Body of pancreas (tissue), 4 donors: ENCODE measurements around the gene PRDX6. TPM values are rescaled to one million over a fixed set of nuclear protein-coding genes. Genes with fewer than 3 reads are reported as not detected.

Experiments used
- ATAC-seq: fragments of 150-250 bp; one replicate; pipeline ENCODE4 v1.9.1; 2016
- DNase-seq, 4 donors: peaks; one replicate each; pipeline ENCODE4 v3.0.0-alpha.2; 2019
- H3K27ac ChIP-seq, 4 donors: fragments of 200-600 bp; sonication (generic); 1 replicate in 3 of 4; 2 replicates in 1 of 4; pipeline versions ENCODE4 v1.5.1 to v1.6.1; 2016 to 2019; ENCODE audit warnings: mild to moderate bottlenecking in 1 of 4, mixed read lengths in 1 of 4, moderate library complexity in 1 of 4
- H3K27me3 ChIP-seq, 2 donors: fragments of 200-600 bp; sonication (generic); one replicate each; pipeline ENCODE4 v1.6.0; 2016; ENCODE audit warnings: mild to moderate bottlenecking in 1 of 2
- H3K36me3 ChIP-seq, 2 donors: fragments of 200-600 bp; sonication (generic); replicated peaks in 1 of 2; 2 replicates each; pipeline ENCODE4 v1.5.1; 2016; ENCODE audit warnings: low read depth in 2 of 2; ENCODE audit not compliant: insufficient read depth in 1 of 2
- H3K4me1 ChIP-seq: fragments of 200-600 bp; sonication (generic); one replicate; pipeline ENCODE4 v1.6.0; 2016
- H3K4me3 ChIP-seq, 2 donors: fragments of 200-600 bp; sonication (generic); 1 replicate in 1 of 2; 2 replicates in 1 of 2; pipeline ENCODE4 v1.5.1; 2016 to 2019
- H3K9me3 ChIP-seq, 3 donors: fragments of 200-600 bp; sonication (generic); 1 replicate in 2 of 3; 2 replicates in 1 of 3; pipeline ENCODE4 v1.5.1; 2016
- CTCF ChIP-seq, 7 experiments: fragments of 450-650 bp in 4 of 7; fragments of 200-600 bp in 3 of 7; sonication (generic) in 3 of 7; IDR thresholded peaks; one replicate each; pipeline ENCODE4 v1.5.1; 2016 to 2019; ENCODE audit warnings: antibody characterized with exemption in 7 of 7
- POLR2A ChIP-seq, 3 donors: fragments of 450-650 bp; IDR thresholded peaks; one replicate each; pipeline ENCODE4 v1.6.1; 2016; ENCODE audit warnings: antibody characterized with exemption in 3 of 3, mild to moderate bottlenecking in 2 of 3
- WGBS, 2 donors: methylation state at CpG; one replicate each; pipeline ENCODE4 v1.1.5; 2017; 5-methylcytosine and 5-hydroxymethylcytosine counted together
- intact Hi-C: fragments of 100-400 bp; cut with DNase I; formaldehyde crosslinking; loops from one replicate; pipeline ENCODE4 v1.15.1; 2023
- total RNA-seq, 2 donors: library from RNA; depleted of rRNA; stranded (reverse); fragments of >200 nt; gene quantifications; one replicate each; pipeline ENCODE4 v1.1.0, GENCODE V29; 2016

PRDX6 gene
- total RNA-seq, 2 donors from 2014 or later: 64.1 to 222 TPM

GRCh38 chr1:173432331-173432730, 44.8 kb upstream of the PRDX6 start:
- TF ChIP-seq POLR2A (IDR thresholded peaks at IDR 0.05): no peak
- no peak for TF ChIP-seq CTCF (IDR thresholded peaks at IDR 0.05)
- H3K27me3 ChIP-seq: no peaks in the 10 kb centered on the region
- DNase-seq (no peak), ATAC-seq (no peak)
- 76 to 92% methylated on average over 2 of the region's 2 CpGs for WGBS, 2 donors
- no peak overlapping the region for H3K27ac ChIP-seq
- no peaks in the 10 kb centered on the region for H3K9me3 ChIP-seq
- H3K4me3 ChIP-seq: no peak overlapping the region
- H3K4me1 ChIP-seq: peaks cover 18% of the 10 kb centered on the region
- intact Hi-C loops: no loop called here
- no peaks in the 10 kb centered on the region for H3K36me3 ChIP-seq

GRCh38 chr1:173433751-173434326, 43.3 kb upstream of the PRDX6 start:
- H3K9me3 ChIP-seq: no peaks in the 10 kb centered on the region
- no peaks in the 10 kb centered on the region for H3K36me3 ChIP-seq
- peaks cover 18% of the 10 kb centered on the region for H3K4me1 ChIP-seq
- no peak overlapping the region for H3K27ac ChIP-seq
- intact Hi-C loops: no loop called here
- DNase-seq (no peak), ATAC-seq (no peak)
- 85 to 92% methylated on average over 2 of the region's 2 CpGs for WGBS, 2 donors
- TF ChIP-seq CTCF (IDR thresholded peaks at IDR 0.05) (no peak), POLR2A (IDR thresholded peaks at IDR 0.05) (no peak)
- H3K4me3 ChIP-seq: no peak overlapping the region
- H3K27me3 ChIP-seq: no peaks in the 10 kb centered on the region

- no peaks in the 10 kb centered on the region for H3K27me3 ChIP-seq
- intact Hi-C loops: no loop called here
- TF ChIP-seq POLR2A (IDR thresholded peaks at IDR 0.05) (no peak), CTCF (IDR thresholded peaks at IDR 0.05) (no peak)
- WGBS, 2 donors: 97 to 100% methylated on average over 5 of the region's 5 CpGs
- no peaks in the 10 kb centered on the region for H3K36me3 ChIP-seq
- no peak overlapping the region for H3K27ac ChIP-seq
- peaks cover 4% of the 10 kb centered on the region for H3K4me1 ChIP-seq
- ATAC-seq: no peak
- DNase-seq: no peak
- H3K9me3 ChIP-seq: no peaks in the 10 kb centered on the region
- no peak overlapping the region for H3K4me3 ChIP-seq
Observed at GRCh38 chr1:173436841-173437428, 40.2 kb upstream of the PRDX6 start.

- no peak overlapping the region for H3K27ac ChIP-seq
- H3K4me3 ChIP-seq: no peak overlapping the region
- DNase-seq: no peak
- H3K36me3 ChIP-seq: no peaks in the 10 kb centered on the region
- H3K27me3 ChIP-seq: no peaks in the 10 kb centered on the region
- TF ChIP-seq POLR2A (IDR thresholded peaks at IDR 0.05): no peak
- TF ChIP-seq CTCF (IDR thresholded peaks at IDR 0.05): no peak
- no peaks in the 10 kb centered on the region for H3K9me3 ChIP-seq
- WGBS, 2 donors: 47 to 58% methylated on average over 2 of the region's 2 CpGs
- peaks cover 4% of the 10 kb centered on the region for H3K4me1 ChIP-seq
- ATAC-seq: no peak
- intact Hi-C loops: no loop called here
Observed at GRCh38 chr1:173438675-173439074, 38.5 kb upstream of the PRDX6 start.

- no peak for TF ChIP-seq CTCF (IDR thresholded peaks at IDR 0.05)
- no peak for TF ChIP-seq POLR2A (IDR thresholded peaks at IDR 0.05)
- DNase-seq (no peak), ATAC-seq (no peak)
- WGBS, 2 donors: 98 to 100% methylated on average over 1 of the region's 1 CpG
- Histone ChIP-seq H3K36me3 (no peaks in the 10 kb centered on the region), H3K9me3 (no peaks in the 10 kb centered on the region), H3K4me3 (no peak overlapping the region), H3K27me3 (no peaks in the 10 kb centered on the region), H3K4me1 (peaks cover 4% of the 10 kb centered on the region), H3K27ac (no peak overlapping the region)
- intact Hi-C loops: no loop called here
Observed at GRCh38 chr1:173440430-173440829, 36.7 kb upstream of the PRDX6 start.
